ENCODE measurements around the gene LGALS7B.
A peak's percentile ranks its signal among the peaks of the same experiment; 100 is the strongest.
"Not testable (repeated sequence)": the region's sequence is repeated elsewhere in the genome, so short reads cannot be mapped to it uniquely, and the experiment has no call there.

LGALS7B gene

GRCh38 chr19:38788478-38789243 is at the start of gene LGALS7B:
TSS of gene LGALS7B (plus strand) at chr19:38789200. CDS start at chr19:38789227, 27 bp downstream.
- DNase-seq, result no peak

DNA sequence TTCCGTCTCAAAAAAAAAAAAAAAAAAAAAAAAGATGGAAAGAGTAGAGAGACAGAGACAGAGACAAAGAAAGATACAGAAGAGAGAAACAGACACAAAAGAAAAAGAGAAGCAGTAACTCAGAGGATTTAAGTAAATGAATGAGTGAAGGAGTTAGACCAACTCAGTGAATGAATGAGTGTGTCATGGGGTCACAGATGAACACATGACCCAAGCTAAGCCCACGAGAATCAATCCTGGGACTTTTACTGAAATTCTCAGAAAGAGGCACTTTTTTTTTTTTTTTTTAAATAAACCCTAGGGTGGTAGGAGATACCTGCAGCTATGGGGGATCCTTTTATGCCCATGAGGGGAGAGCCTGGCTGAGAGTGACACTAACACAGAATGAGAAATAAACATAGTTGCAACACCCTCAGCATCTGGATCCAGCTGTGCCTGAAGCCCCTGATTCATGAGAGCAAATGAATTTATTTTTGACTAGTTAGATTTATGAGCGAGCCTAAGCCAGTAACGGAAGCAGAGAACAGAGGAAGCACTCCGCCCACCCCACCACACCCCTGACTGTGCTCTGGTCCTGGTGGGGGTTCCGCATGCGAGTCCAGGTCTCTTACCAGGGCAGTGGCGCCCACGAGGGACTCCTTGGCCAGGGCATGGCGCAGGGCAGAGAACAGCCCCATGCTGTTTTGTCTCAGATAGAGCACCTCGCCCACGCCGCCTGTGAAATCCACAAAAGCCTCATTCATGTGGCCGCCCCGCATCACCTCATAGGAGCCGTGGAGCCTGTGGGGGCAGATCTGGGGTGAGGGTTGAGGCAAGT is 49.4 kb upstream of the LGALS7B start:
- no peak for DNase-seq

DNA sequence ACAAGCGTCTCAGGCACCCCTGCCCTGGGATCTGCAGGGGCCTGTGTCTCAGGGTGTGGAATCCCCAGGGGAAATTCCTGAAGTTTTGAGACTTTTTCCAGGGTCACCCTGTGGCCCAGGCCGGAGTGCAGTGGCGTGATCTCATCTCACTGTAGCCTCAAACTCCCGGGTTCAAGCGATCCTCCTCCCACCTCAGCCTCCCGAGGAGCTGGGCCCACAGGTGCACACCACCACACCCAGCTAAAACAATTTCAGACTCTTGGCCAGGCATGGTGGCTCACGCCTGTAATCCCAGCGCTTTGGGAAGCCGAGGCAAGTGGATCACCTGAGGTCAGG is 48.8 kb upstream of the LGALS7B start:
- no peak for DNase-seq

GRCh38 chr19:38740932-38741331 is 48.1 kb upstream of the LGALS7B start:
- DNase-seq, result no peak

DNA sequence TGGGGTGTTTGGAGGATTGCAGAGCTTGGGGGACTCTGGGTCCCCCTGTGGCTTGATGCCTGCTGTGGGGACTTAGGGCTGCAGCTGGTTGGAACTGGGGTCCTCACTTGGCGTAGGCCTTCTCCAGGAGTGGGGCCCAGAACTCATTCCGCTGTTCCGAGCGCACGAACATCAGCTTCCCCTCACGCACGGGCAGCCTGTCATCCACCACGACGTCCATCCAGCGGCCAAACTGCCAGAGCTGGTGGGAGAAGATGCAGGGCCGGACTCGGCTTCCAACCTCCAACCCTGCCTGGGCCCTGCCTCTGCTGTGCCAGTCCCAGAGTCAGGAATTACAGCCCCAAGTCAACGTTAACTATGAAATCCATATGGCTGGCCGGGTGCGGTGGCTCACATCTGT is 47.3 kb upstream of the LGALS7B start:
- no peak for DNase-seq

GRCh38 chr19:38742296-38742695 is 46.7 kb upstream of the LGALS7B start:
- DNase-seq, result no peak

GRCh38 chr19:38742906-38743305 is 46.1 kb upstream of the LGALS7B start:
- DNase-seq, result no peak

GRCh38 chr19:38743394-38744297 is 45.4 kb upstream of the LGALS7B start:
- DNase-seq, result no peak

GRCh38 chr19:38744298-38744681 is 44.7 kb upstream of the LGALS7B start, which contains the start of gene CAPN12:
TSS of gene CAPN12 (minus strand) at chr19:38744474. CDS start at chr19:38744165, 309 bp downstream.
- DNase-seq, result no peak

GRCh38 chr19:38744874-38745273 is 44.1 kb upstream of the LGALS7B start:
- no peak for DNase-seq

DNA sequence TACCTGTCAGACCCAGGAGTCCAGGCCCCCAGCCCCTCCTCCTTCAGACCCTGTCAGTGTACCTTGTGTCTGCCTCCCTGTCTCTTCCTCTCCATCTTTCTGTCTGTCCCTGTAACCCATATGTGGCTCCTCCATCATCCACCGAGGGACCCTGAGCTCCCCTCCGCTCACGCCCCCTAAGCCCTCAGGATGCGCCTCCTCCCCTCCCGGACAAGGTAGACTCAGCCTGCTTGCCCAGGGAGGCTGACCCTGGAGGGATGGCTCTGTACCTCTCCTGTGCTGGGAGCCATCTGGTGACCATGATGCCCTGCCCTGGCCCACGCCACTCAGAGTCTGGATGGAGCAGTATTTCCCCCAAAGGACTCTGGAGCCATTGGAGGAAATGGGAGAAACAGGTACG is 43.7 kb upstream of the LGALS7B start:
- no peak for DNase-seq

GRCh38 chr19:38753783-38754182 is 35.2 kb upstream of the LGALS7B start:
- DNase-seq, result not testable (repeated sequence)

DNA sequence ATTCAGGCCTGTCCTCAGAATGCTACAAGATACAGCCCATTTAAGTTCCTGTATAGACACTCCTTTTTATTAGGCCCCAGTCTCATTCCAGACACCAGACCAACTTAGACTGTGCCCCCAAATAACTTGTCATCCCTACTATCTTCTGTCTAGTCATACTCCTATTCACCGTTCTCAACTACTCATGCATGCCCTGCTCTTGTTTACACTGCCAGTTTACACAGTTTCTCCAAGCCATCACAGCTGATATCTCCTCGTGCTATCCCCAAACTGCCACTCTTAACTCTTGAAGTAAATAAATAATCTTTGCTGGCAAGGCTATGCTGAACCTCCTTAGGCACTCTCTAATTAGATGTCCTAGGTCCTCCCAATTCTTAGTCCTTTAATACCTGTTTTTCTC is 34.8 kb upstream of the LGALS7B start:
- not testable (repeated sequence) for DNase-seq

DNA sequence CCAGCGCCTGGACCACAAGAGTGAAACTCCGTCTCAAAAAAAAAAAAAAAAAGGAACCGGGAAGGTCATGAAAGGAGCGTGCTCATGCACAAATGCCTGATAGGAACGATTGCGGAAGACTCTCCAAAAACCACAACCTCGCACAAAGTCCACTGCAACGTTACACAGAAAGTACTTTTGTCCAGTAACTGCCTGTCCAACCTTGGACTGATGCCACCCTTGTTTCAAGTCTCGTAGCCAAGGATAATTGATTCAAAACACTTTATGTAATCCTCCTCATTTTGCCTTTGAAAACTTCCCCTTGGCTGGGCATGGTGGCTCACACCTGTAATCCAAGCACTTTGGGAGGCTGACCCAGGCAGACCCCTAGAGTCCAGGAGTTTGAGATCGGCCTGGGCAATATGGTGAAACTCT is 29.4 kb upstream of the LGALS7B start:
- DNase-seq, result no peak

- not testable (repeated sequence) for DNase-seq
These were observed 28.0 kb upstream of the LGALS7B start for GRCh38 chr19:38760805-38761517.

GRCh38 chr19:38761884-38762389 is 27.1 kb upstream of the LGALS7B start:
- not testable (repeated sequence) for DNase-seq

GRCh38 chr19:38763795-38764220 is 25.2 kb upstream of the LGALS7B start:
- no peak for DNase-seq

GRCh38 chr19:38765214-38765613 is 23.8 kb upstream of the LGALS7B start:
- DNase-seq, result no peak

GRCh38 chr19:38766276-38767047 is 22.5 kb upstream of the LGALS7B start:
- DNase-seq, result no peak

- peak; percentile 23 for DNase-seq
These were observed 19.3 kb upstream of the LGALS7B start for GRCh38 chr19:38769635-38770211.
